ENCODE data around the gene GSG1L.

Gene GSG1L

DNA sequence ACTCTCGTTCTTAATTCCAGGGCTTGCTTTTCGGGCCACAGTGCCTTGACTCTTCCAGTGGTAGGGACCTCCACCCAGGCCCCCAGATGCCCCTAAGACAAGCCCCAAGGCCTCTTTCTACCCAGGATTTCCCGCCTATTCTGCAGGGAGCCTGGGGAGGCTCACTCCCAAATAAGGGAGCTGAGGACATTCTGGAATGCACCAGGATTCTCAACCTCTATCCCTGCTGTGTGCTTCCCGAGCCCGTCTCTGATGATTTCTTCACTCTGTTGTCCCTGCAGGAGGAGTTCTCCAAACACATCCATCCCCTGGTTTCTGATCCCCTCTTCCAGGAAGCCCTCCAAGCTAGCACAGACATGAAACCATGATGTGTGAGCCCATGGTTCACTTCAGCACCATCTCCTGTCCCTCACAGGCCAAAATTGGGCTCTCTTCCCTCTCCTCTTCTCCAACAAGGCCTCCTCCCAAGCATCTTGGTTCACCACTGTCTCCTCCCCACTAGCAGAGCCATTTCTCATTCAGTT is 257.6 kb downstream of the GSG1L start:
- no peak for DNase-seq

DNA sequence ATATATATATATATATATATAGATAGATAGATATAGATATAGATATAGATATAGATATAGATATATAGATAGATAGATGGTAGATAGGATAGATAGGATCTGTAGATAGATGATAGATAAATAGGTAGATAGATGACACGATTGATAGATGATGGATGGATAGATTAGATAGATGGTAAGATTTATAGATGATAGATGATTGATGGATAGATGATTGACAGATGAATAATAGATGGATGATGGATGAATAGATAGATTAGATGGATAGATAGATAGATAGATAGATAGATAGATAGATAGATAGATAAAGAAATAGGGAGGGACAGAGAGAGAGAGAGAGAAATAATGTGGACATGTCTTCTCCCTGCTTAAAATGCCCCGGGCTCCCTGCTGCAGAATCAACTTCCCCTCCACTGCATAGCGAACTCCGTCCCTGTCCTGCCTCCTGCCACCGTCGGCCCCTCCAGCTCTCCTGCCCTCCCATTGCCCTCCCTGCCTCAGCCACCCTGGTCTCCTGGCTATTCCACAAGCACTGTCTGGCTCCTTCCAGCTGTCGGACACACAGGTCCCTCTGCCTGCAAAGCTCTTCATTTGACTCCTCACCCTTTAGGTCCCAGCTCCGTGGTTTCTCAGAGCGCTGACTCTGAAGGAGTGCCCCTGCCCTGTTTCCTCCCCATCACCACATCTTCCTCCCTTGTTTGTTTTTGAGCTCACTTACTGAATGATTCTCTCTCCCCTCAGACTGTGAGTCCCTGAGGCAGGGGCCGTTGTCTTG is 259.6 kb downstream of the GSG1L start:
- DNase-seq = no peak

DNA sequence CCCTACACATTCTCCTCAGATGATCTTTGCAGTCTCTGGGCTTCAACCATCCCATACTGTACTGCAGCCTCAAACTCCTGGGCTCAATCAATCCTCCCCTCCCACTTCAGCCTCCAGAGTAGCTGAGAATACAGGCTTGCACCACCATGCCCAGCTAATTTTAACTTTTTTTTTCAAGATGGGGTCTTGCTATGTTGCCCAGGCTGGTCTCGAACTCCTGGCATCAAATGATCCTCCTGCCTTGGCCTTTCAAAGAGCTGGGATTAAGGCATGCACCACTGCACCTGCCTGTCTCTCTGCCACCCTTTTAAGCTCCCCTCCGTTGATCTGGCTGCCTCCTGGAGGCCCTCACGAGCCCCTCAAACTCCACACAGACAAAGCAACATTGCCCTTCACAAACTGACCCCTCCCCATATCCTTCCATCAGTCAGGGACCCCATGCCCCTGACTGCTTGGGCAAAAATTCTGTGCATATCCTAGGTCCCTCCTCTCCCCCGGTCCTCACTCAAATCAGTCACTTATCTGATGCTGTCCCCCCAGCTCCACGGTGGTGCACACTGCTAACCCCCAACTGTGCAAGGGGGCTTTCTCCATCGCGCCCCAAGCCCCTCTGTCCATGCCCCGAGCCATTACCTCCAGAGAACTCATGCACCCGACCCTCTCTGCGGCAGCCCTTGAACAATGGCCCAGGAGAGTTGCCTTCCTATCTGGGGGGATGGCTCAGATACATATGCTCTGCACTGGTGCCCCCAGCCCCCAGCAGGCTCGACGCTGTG is 260.7 kb downstream of the GSG1L start:
- no peak for DNase-seq

DNA sequence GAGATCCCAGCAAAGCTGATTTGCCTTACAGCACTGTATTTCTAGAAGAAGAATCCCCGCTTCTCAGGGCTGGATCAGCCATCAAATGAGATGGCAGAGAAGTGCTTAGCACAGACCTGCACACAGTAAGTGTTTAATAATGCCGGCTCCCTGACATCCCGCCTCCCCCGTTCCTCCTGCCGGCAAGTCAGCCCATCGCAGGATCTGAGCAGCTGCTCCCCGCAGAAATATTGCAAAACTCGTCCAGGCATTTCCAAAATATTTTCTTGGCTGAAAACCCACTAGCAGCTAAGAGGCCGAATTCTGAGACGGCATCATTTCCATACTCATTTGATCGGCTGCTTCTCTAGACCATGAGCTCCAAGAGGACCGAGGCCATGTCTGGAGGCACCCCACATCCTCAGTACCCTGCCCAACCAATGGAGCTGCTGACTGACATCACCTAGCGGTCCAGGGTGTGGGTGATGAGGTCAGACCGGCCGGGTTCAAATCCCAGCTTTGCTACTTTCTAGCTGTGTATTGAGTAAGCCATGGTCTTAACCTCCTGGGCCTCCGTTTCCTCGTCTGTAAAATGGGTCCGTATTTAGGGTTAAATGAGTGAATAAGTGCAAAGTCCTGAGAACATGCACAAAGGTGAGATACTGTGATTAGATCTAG is 262.1 kb downstream of the GSG1L start:
- DNase-seq = no peak

DNA sequence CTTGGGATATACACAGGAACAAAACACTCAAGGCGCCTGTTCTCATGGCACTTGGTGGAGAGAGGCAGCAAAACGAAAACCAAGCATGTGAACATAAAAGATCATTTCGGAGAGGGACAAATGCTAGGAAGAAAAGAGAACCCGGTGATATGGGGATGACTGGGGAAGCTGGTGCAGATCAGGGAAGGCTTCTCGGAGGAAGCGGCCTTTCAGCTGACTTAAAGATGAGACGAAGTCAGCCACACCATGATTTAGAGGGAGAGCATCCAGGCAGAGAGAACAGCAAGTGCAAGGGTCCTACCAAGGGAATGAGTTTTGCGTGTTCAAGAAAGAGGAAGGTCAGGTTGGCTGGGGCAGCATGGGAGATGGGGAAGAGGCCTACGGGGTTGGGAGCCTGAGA is 262.7 kb downstream of the GSG1L start:
- no peak for DNase-seq

DNA sequence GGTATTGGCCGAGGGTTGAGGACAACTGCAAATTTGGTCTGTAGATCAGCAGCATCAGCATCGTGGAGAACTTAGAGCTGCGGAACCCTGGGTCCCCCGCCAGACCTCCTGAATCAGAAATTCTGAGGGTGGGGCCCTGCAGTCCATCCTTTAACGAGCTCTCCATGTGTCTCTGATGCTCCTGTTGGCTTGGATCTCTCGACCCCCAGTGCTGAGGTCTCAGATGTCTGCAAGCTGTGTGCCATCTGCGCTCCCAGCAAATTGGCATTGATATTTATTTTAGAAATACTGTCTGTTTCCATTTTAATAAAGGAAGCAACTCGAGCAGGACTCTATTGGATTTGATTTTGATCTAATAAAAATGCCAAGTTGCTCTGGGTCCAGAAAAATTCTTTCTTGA is 263.6 kb downstream of the GSG1L start:
- no peak for DNase-seq

DNA sequence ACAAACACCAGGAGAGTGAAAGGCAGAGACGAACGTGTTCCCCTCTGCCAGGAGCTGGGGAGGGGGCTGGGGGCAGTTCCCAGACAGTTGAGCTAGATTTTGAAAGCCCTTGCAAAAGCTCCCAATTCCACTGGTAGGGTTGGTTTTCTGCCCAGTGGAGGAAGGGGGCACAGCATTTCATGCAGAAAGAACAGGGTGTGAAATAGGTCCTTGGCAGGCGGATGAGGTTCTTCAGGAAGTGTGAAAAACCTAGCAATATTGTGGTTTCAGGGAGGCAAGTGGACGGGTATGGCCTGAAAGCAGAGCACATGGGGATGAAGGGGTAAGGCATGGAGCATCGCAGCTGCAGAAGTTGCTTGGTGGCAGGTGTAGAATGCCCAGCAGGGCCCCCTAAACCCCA is 265.3 kb downstream of the GSG1L start:
- DNase-seq = no peak

DNA sequence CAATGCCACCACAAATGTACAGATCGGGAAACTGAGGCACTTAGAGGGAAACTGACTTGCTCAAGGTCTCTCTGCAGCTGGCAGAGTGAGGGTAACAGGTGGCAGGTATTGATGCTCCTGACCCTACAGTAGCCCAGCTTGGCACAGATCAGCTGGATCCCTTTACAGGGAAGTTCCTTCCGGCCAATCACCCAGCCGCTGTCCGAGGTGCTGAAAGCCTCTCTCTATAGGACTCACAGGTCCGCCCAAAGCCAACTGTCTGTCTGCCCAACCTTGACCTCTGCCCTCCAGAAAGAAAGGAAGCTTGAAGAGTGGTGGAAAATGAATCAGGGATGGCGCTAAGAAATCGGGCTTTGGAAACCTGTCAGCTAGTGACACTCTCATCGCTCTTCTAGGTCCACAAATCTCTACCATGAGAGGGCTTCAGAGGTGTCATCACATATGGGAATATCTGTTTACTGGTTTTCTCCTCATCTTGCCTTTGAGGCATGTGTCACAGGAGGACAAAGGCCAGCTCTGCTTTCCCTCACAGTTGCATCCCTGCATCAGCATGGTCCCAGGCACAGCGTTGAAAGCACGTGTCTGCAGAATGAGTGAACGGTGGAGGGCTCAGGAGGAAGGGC is 267.4 kb downstream of the GSG1L start:
- no peak for DNase-seq

DNA sequence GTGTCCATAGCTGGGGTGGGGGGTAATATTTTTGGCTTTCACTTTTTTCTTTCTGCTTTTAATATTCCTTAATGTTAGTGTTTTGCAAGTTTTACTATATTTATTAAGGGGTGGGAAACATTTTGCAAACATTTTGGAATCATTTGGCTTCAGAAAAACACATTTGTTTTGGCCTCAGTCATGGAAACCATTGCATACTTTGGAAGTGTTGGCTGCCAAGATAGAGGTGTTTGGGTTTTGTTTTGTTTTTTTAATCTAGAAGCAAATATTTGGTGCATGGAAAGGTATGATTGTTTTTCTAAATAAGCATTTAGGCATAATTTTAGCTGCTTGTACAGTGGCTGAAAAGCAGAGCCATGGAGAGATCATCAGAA is 270.3 kb downstream of the GSG1L start:
- no peak for DNase-seq

DNA sequence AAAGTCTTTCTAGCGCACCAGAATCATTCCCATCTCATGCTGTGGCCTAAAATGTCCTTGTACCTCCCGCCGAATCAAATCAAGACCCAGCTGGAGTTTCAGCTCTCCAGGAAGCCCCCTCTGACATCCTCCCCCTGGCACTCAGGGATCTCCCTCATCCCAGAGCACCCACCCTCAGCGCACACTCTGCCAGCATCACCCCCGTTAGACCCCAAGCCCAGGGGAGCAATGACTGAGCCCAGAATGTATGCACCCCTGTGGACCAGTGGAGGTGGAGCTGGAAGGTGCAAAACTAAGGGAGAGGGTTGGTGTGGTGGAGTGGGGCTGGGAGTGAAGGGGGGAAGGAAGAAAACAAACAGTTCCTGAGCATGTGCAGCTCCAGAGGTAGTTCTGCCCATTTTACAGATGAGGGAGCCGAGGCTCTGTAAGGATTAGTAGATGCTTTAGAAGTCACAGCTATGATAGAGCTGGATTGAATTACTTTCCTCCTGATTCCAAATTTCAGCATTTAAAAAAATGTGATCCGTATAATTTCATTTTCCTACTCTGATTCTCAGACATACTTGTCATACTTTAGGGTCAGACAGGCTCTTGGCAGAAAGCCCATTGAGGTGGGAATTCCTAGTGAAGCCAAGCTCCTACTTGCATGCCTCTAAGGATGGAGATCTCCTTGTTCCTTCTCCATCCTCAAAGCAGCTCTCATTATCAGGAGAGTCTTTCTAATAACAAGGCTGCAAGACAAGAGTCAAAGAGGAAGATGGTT is 270.8 kb downstream of the GSG1L start:
- no peak for DNase-seq

DNA sequence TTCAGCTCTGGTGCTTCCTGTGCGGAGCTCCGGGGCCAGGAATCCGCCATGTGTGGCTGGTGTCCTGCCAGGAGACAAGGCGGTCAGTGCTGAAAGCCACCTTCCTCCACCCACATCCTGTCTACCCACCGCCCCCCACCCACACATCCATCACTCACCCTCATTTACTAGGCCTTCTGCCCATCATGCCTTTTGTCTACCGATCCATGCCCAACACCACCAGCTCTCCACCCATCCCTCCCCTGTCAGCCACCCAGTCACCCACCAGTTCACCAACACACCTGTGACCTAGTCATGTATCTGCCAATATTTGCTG is 272.2 kb downstream of the GSG1L start:
- DNase-seq = no peak

DNA sequence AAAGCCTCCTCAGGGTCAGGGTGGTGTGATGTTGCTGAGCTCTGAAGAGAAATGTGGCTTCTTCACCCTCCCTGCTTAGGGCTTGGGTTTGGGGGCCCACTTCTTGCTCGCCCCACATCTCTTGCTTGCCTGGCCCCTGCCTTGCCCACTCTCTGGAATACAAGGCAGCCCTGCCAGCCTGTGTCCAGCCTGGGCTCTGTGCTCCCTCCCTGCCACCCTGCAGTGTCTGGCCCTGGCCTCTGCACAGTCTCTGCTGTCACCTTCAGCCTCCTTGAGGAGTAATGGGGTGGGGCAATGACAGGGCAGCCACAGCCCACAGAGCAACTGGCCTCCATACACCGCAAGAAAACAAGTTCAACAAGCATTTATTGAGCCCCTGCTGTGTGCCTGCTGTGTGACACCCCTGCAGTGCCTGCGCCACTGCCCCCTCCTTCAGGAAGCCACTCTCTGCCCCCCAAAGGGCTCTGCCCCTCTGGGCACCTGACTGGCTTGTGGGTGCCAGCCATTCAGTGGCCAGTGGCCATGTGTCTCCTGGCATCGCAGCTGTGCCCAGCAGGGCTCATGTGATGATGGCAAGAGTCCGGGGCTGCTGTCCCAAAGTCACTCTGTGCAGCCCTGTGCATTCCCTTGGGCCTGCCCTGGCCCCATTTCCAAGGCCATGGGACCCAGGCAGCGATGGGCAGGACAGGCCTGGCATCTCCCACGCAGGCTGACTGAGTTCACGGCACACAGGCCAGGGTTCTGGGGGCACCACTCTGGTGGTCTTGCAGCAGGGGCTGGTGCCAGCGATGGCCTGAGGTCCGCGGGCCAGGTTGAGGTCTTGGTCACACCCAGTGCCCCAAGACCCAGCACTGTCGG is 272.7 kb downstream of the GSG1L start:
- DNase-seq = no peak

DNA sequence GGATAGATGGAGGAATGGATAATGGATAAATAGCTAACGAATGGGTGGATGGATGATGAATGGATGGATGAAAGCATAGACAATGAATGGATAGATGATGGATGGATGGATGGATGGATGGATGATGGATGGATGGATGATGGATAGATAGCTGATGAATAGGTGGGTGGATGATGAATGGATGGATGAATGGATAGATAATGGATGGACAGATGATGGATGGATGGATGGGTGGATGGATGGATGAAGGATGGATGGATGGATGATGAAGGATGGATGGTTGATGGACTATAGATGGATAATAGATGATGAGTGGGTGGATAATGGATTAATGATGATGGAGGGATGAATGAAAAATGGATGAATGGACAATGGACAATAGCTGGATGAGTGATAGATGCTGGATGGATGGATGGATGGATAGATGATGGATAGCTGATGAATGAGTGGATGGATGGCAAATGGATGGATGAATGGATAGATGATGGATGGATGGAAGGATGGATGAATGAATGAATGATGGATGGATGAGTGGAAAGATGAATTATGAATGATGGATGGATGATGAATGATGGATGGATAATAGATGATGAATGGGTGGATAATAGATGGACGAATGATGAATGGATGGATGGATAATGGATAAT is 273.8 kb downstream of the GSG1L start:
- no peak for DNase-seq

DNA sequence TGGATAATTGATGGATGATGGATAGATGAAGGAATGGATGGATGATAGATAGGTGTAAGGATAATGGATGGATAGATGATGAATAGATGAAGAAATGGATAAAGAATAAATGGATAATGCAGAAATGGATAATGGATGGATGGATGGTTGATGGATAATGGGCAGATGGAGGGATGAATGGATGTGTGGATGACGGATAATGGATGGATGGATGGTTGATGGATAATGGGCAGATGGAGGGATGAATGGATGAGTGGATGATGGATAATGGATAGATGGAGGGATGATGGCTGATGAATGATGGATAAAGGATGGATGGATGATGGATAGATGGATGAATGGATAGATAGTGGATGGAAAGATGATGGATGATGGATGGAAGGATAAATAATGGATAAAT is 274.4 kb downstream of the GSG1L start:
- no peak for DNase-seq

DNA sequence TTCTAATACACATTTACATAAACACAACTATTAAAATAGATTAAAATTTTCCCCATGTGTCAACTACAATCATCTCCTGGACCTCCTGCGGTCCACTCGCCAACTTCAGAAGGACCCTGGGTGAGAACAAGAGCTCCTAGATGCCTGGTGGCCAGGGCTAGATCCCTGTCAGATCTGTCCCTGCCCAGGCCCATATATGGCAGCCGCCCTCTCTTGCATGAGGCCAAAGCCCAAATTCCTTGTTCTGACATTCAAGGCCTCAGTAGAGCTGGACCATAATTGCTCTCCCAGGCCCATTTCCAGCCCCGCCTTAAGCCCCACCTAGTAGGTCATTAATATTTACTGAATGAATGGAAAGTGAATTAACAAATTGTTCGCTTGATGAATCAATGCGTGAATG is 275.8 kb downstream of the GSG1L start:
- DNase-seq = no peak

DNA sequence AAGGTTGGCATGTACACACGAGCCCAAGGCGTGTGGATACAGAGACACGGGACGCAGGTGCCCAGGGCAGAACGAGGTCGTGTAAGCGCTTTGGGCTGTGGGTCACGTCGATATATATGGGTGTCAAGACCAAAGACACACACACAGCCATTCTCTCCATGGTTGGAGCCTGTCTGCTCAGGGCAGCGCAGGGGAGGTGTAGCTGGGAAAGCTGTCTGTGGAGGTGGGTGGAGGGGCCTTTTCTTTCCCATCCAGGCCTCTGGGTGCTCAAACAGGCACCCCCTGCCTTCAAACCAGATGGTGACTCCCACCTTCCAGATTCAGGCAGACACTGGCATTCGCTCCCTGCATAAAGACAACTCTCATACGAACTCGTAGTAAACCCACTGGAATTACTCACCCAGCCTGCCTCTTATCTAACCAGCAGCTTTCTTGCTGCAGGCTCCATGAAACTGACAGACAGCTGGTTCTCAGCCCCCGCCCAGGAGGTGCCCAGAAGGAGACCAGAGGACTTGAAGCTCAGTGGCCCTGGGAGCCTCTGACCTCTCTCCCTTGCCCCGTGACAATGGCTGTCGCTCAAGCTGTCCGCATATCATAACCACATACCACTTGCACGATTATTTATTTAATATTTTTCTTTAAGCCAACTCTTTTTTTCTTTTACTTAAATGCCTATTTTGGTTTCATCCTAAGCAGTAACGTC is 276.4 kb downstream of the GSG1L start:
- DNase-seq = no peak

DNA sequence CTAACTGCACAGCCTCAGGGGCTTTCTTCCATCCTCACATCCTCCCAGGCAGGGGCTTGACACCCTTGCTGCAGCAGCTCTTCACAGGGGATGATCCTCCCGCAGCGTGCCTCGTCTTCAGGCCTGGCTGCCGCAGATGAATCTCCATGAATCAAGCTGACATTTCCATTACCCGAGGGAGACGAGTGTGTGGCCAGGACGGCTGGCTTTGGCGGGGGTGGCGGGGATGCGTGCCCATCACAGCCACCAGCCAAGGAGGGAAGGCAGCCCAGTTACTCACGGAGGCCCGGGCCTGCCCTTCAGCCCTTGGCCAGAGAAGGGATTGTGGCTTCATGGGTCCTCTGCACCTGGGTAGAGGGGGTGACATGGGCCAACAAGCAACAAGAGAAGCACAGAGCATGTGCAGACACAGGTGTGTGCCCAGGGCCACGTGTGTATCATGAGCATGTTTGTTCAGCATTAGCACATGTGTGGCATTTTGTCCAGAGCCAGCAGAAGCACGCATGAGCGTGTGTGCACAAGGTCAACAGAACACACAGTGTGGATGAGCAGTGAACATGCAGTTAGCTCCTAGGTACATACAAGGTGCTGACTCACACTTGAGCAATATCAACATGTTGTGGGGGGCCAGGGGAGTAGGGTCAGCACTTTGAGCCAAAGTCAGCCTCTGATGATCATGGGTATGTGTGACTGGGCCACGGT is 277.1 kb downstream of the GSG1L start:
- DNase-seq = no peak

DNA sequence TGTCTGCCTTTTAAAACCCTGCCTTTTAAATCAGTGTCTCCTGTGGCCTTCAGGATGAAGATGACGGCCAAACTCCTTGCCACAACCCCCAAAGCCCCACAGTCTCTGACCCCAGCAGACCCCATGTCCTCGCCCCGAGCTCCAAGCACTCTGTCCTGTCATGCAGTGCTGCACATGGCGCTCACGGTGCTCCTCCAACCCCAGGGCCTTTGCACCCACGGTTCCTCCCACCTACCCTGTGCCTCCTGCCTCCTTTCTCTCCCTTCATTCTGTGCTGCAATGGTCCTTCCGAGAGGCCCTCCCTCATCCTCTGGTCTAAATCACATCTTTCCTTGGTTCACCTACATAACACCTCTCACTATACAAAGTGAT is 278.2 kb downstream of the GSG1L start:
- DNase-seq = no peak

DNA sequence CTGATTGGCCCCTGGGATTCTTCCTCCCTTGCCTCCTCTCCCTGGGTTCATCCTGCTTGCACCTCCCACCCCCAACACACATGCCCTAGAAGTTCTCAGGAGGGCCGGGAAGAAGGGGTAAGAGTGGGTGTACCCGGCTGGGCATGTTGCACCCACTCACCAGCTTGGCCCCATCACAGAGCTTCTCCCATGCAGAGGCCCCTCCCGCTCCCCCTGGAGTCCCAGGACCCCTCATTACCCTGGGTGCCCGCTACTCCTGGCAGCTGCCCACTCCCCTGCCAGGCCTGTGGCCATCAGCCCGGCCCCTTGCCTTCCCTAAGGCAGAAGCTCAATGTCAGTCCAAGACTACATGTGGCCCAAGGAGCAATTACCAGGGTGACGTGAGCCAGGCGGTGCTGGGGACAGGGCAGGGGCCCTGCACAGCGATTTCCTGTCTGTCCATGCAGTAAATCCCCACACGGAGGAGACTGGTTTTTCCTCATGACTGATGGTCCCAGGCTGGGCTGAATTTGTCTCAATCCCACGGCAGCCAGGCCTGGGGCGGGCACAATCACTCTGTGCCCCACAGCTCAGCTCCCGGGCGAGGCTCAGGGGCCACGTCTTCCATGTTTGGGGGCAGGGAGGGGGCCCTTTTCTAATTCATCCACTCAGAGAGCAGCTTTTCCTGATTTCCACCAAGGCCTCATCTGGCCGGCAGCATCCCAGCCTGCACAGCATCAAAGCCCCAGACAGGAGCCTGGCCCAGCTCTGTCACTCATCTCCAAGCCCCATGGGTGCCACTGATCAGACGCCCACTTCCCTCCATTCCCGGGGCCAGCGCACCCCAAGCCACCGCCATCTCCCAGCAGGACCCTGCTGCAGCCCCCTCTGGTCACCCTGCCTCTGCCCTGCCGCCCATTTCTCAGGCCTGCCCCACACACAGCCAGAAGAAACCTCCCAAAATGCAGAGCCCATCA is 278.9 kb downstream of the GSG1L start:
- no peak for DNase-seq
